GM18526 (cell line): ENCODE measurements around the gene SUGP1.

Experiments used
- POLR2A ChIP-seq: IDR thresholded peaks from 3 replicates; pipeline ENCODE4 v1.6.1; 2011; ENCODE audit not compliant: insufficient read length; ENCODE audit errors: extremely low read depth

Gene SUGP1

DNA sequence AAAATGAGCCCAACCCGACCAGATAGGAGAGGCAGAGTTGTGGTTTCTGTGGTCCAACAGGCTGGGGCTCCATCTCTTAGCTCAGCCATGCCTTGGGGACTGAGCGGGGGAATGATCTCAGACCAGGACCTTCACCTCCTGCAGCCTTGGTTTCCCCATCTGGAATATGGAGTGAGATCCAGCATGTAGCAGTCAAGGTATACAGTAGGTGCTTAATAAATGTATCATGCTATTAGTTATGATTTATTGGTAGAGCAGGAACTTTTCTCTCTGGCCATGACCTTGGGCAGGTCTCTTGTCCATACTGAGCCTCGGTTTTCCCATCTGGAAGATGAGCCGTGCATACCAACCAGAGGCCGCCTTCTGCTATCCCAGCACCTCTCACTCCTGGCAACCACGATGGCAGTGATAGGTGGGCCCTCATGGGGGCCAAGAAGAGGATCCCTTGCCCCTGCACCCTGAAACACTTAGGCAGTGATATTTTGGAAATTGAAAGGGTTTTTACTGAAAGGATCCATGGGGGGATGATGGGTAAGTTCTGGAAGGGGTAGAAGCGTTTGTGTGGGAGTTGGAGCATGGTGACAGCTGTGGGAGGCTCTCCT, 56.3 kb downstream of the SUGP1 start:
- no peak for TF ChIP-seq POLR2A

DNA sequence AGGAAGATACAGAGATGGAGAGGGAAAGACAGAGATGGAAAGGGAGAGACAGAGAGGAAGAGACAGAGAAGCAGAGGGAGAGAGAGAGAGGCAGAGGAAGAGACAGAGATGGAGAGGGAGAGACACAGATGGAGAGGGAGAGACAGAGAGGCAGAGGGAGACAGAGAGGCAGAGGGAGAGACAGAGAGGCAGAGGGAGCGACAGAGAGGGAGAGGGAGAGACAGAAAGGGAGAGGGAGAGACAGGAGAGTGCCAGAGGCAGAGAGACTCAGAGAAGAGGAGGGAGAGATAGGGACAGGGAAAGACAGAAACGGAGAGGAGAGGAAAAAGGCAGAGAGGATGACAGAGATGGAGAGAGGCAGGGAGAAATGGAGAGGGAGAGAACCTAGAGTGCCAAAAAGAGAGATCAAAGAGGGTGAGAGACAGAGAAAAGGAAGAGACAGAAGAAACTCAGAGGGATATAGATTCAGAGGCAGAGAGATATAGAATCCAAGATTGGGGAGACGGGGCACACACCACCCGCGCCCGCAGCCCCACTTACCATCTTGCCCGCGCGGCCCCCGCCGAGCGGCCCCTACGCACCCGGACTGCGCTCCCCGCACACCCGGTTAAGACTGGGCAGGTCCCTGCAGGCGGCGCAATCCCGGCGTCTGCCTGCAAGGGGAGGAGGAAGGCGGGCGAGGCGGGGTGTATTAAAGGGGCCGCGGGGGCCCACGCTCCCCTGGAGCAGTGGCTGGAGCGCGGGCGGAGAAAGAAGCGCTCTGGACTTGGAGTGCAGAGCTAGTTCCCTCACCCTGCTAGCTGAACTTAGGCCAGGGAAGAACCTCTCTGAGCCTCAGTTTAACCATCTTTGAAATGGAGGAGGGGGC, 57.9 kb downstream of the SUGP1 start:
- no peak for TF ChIP-seq POLR2A

DNA sequence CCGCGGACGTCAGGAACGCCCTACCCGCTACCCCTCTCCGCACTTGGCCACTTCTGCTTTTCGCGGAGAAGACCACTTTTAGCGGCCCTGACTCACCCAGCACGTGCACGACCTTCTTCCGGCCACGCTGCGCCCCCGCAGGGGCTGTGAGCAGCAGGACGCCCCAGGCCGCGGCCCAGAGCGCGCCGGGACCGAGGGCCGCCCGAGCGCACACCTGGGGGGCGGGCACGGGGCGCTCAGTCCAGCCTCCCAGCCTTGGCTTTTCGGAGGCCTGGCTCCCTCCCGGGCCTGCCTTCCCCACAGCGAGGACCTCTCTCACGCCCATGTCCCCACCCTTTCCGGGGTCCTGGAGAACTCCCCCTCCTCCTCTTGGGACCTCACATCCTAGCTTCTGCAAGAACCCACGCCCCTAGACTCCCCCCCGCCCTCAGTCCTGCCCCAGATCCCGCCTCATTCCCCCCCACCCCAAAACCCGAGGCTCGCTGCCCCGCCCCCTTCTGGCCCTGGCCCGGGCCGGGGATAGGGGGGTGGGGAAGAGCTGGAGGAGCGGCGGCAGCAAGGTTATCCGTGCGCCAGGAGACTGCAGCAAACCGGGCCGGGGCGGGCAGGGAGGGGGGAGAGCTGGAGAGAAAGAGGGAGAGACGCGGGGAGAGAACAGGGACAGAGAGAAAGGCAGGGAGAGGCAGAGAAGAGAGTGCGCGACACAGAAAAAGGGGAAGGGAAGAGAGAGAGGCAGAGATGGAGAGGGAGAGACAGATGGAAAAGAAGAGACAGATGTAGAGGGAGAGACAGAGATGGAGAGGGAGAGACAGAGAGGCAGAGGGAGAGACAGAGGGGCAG, 58.7 kb downstream of the SUGP1 start:
- TF ChIP-seq POLR2A, result no peak

DNA sequence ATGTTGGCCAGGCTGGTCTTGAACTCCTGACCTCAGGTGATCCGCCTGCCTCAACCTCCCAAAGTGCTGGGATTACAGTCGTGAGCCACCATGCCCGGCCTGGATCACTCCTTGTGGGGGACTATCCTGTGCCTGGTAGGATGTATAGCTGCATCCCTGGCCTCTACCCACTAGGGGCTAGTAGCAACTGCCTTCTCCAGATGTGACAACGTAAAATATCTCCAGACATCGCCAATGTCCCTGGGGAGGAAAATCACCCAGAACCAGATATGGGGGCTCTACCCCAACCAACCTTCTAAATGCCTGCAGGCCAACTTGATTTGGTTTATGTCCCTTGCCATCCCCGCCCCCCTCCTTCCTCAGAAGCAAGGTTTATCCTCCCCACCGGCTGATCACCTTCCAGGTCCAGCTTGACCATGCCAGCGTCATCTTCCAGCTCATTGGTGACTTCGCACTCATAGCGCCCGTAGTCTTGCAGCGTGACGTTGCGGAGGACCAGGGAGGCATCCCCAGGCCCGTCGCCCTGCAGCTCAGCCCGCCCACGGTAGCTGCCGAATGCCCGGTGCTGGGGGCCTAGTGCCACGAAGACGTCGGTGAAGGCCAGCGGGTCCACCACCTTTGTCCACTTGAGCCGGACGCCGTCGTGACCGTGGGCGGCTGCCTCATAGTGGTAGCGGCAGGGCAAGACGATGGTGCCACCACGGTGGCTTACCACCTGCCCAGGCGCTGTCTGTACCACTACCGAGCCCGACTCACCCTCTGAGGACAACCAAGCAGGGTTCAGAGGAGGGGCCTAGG, 59.7 kb downstream of the SUGP1 start:
- TF ChIP-seq POLR2A, result no peak

DNA sequence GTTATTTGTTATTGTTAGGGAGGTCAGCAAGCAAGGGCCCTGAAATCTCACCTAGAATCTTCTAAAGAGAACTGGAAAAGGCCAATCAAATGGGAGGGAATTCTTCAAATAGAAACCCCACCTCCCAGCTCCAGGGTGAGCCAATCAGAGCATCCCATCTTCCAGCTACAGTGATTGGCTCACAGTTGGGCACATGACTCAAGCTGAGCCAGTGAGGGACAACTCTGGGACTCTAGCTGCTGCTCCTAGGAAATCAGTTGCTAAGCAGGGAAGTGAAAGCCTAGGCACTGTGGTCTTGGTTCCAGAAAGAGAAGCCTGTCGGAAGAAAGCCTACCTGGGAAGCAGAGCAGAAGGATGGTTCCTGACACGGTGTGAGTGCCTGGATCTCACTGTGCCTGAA, 60.6 kb downstream of the SUGP1 start:
- TF ChIP-seq POLR2A, result no peak

DNA sequence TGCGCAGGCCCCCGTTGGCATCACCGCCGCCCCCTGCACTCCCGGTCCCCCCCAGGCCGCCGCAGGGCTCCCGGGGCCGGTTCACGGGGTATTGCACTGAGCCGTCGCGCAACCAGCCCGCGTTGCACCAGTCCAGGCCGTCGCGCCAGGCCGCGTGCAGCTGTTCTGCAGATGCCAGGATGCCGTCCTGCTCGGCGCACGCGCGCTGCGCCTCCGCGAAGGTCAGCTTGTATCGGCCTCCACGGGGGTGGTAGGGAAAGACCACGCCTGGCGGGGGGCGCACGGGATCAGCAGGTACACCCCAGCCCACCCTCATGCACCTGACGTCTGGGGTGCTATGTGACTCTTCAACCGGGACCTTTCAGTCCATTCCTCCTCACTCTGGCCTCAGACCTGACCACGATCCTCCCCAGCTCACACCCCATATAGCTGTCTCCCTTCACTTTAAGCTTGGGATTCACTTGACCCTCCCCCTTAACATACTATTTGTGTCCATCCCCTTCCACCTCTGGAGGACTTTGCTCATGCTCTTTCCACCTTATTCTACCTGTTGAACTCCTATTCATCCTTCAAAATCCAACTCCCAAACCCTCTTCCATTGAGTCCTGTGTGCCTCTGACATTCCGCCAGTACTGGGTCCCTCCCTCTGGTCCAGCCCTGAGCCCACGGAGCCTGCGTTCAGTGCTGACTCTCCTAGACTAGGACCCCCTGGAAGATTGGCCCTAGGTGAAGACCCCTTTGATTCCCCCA, 61.5 kb downstream of the SUGP1 start:
- no peak for TF ChIP-seq POLR2A

DNA sequence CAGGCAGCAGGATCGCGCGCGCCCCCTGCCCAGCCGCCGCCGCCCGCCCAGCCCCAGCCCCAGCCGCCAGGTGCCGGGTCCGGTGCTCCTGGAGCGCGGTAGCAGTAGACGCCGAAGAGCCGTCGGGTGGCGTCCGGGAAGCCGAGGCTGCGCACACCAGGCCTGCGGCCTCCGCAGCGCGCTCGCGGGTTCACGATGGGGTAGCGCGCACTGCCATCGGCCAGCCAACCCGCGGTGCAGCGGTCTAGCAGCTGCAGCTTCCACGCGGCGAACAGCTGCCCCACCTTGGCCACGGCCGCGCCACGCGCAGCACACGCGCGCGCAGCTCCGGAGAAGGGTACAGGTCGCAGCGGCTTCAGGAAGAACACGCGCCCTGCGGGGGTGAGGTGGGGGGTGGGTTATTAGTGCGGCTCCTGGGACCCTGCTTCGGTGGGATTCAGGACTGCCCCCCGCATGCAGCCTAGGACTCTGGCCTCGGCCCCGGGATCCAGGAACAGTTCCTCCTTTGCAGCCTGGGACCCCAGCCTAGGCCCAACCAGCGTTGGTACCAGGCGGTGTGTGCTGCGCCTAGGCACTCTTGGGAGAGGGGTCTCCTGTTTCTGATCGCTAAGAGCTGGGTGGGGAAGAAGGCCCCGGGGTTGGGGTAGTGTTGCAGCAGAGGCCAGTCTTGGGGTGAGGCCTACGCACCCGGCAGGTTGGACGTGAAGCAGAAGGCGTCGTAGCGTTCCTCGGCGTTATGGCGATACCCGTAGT, 62.3 kb downstream of the SUGP1 start:
- TF ChIP-seq POLR2A, result no peak

DNA sequence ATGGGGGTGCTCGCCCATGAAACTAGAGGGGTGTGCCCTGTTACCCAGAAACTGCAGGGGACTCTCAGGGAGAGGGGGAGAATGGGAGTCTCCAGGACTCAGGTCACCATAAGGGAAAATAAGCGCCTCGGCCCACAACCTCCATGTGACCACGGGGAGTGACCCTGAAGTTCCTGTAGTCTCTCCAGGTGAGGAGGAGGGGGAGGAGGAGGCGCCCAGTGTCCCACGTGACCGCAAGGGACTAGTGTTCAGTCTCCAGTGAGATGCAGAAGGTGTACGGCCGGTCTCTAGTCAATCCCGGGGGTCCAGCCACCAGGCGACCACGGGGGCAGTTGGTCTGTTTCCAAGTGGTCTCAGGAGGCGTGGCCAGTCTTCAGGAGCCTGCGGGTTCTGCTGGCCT, 63.2 kb downstream of the SUGP1 start:
- TF ChIP-seq POLR2A, result no peak

DNA sequence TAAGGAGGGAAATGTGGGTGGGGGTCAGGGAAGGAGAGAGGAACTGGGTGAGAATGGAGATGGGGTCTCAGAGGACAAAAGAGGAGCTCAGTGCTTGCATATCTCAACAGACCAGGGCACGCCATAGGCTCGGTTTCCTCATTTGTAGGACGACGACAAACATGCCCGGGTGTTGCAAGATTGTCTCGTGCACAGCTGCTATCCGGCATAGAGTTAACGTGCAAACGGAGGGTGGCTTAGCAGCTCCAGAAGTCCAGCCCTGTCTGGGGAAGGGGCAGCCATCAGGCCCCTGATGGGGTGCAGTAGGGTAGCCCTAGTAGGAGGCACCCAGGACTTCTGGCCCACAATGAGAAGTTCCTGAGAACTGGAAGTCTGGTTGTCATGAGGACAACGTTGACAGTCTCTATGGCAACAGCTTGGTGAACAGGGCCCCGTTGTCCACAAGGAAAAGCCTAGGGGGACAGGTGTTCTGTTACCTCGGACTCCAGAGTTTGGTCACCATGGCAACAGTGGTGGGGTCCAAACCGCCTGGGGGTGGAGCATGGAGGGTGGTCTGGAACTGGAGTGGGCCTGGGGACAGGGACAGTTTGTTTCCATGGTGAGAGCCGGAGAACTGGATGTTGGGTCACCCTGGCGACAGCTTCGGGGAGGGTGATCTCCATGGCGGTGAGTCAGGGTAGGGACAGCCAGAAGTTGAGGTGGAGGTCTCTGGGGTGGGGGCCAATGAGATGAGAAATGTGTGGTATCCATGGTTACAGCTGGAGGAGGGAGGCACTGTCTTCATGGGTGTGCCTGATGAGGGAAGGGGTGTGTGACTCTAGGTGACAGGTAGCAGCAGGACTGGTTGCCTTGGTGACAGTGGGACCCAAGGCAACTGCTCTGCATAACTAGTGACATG, 64.0 kb downstream of the SUGP1 start:
- no peak for TF ChIP-seq POLR2A

DNA sequence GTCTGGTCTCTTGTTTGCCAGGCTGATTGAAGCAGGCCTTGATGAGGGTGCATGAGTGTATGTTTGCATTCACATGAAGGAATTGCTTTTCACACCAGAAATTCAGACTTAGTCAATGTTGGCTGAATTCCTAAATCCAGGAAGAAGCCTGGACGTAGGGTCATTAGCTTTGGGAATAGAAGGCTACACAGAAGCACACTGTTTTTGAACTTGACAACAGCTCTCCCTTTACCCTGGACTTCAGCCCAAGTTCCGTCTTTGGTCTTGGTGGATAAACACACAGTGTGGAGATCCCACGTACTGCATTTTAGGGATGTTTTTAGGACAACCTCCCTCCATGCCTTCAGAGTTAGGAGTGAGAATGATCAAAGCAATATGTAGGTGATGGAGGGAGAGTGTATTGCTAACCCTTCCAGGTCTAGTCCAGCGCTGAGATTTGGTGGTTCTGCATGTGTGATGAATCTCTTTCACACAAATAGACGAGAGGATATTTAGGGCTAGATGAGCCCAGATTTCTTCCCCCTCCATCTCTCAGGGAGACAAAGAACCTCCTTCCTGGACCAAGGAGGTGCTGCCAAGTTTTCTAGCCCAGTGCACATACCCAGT, 70.0 kb downstream of the SUGP1 start:
- TF ChIP-seq POLR2A, result no peak

DNA sequence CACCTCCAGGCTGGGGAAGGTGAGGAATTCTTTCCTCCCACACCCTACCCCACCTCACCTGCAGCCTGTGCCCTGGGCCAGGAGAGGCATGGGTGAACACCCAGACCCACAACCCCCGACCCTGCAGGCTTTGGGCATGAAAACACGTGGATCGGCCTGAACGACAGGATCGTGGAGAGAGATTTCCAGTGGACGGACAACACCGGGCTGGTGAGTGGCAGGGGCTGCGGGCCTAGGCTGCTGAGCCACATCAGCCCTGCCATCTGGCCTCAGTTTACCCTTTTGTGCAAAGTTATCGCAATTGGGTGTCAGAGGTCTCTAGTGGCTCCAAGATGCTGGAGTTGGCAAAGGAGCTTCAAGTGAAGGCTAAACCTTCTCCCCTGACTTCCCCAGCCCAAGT, 79.8 kb downstream of the SUGP1 start:
- no peak for TF ChIP-seq POLR2A

DNA sequence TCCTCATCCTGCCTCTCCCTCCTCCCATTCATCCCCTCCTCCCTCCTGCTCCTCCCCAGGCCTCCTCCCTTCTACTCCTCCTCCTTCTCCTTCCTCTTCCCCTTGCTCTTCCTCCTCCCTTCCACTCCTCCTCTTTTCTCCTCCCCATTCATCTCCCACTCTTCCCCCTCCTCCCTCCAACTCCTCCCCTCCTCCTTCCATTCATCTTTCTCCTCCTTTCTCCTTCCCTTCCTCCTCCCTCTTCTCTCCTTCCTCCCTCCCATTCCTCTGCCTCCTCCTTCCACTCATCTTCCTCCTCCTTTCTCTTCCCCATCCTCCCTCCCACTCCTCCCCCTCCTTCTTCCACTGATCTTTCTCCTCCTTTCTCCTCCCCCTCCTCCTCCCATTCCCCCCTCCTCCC, 80.6 kb downstream of the SUGP1 start:
- TF ChIP-seq POLR2A, result no peak
